Middle frontal gyrus (tissue), 1 donor: ENCODE results near the gene KMT2A.
"Not testable (repeated sequence)": the region's sequence is repeated elsewhere in the genome, so short reads cannot be mapped to it uniquely, and the experiment has no call there.

Experiments used
- DNase-seq: peaks from one replicate; pipeline ENCODE4 v3.0.0-alpha.2; 2015; ENCODE audit warnings: low spot score; ENCODE audit errors: extremely low spot score

KMT2A gene

DNA sequence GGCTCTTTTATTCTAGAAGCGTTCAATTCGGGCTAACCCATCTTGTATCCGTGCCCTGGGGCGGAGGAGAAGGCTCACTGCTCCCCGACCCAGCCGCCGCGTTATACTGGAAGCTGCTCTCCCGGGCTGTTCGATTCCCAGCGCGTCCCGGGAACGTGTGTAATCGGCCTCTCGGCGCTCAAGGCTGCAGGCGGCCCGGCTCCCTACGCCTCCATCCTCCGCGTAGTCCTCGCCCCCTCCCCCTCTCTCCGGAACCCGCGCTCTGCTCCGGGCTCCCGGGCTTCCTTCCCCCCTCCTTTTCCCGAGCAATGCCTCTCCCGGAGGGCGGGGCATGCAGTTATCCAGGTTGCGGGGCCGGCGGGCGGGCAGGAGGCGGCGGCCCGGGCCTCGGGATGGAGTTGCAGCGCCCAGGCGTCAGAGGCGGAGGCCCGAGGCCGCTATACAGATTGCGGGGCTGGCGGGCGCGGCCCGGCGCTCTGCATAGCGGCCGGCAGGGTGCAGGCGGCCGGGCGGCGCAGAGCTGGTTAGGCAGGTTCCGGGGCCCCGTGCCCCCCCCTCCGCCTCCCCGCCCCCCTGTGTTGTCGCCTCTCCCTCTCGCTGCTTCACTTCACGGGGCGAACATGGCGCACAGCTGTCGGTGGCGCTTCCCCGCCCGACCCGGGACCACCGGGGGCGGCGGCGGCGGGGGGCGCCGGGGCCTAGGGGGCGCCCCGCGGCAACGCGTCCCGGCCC lies at the start of gene KMT2A:
Gene KMT2A, plus strand, starts transcription at position 600 of the 732 bp plus-strand sequence. Its CDS starts 21 bp downstream, at position 621.
- peak; percentile 91 for DNase-seq

GRCh38 chr11:118396097-118396501 lies 40.2 kb upstream of the KMT2A start:
- no peak for DNase-seq

DNA sequence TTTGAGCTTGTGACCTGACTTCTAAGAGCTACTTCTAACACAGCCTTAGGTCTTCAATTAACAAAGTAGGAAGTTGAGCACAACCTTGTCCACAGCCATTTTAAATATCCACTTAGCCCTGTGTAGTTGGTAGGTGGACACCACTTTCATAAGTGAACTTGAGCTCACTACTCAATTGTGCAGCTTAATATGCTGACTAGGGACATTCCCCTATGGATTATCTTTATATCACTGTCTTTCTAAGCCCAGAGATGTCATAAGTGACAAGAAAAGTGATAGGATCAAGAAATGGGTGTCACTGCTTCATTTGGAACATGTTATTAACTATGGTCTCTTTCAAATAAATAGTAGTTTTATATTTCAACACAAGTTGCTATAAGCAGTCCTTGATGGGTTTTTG lies 38.8 kb upstream of the KMT2A start:
- DNase-seq, result no peak

DNA sequence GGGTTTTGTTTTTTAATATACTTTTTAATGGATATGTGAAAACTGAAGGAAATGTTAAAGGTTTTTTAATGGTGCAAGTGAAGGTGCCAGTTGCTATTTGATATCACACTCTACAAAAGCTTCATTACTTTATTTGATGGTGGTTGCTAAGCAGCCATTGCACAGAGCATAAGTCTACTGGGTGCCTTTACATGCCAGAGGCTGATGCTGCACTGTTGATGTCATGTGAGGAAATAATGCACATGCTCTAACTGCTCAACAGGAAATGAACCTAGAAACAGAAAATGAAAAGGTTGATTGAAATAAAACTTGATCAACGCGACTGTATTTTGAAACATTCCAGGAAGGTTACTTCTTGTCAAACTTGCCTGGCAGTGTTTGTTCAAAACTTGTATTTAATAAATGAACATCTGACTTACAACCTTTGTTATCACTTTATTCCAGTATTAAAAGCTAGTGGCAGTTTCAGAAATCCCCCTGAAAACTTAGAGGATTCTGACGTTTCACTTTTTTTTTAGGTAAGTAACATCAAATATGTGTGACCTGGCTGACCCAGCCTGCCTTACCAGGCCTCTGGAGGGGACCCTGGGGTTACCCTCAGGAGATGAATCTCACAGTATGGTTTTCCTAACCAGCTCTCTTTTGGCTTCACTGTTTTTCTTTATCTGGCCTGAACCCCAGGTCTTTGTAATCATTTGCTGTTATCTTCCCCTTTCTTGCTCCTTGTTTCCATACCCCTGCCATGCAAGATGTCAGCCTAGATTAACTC lies 37.3 kb upstream of the KMT2A start:
- DNase-seq, result no peak

DNA sequence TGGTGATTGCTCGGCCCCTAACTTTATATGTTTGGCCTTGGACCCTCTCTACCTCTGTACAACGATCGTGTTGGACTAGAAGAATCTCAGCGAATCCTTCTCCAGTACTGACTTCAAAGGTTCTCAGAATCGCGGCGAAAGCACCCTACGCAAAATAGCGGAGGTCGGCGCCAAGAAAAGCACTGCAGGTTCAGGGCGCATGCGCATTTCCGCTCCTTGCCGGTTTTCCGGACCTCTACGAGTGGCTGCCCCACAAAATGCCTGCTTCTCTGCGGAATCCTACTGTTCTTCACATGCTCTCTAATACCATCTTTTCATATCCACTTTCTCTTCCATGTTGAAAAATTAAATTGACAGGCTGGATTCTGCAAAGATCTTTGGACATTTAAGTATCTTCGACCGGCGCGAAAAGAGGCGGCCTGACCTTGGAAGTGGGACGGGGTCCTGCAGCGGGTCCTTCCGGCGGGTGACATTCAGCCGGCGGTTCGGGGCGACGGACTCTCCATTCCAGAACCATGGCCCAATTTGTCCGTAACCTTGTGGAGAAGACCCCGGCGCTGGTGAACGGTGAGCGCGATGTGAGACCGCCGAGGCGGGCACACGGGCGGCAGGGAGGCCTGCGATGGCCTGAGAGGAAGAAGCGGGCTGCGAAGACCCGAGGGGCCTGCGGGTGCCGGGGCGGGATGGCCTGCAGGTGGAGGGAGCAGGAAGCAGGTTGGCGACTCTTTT lies 35.0 kb upstream of the KMT2A start, which contains the start of gene ATP5MG:
Gene ATP5MG, plus strand, starts transcription at position 456 of the 729 bp plus-strand sequence. Its CDS starts 60 bp downstream, at position 516.
- peak; percentile 81 for DNase-seq

DNA sequence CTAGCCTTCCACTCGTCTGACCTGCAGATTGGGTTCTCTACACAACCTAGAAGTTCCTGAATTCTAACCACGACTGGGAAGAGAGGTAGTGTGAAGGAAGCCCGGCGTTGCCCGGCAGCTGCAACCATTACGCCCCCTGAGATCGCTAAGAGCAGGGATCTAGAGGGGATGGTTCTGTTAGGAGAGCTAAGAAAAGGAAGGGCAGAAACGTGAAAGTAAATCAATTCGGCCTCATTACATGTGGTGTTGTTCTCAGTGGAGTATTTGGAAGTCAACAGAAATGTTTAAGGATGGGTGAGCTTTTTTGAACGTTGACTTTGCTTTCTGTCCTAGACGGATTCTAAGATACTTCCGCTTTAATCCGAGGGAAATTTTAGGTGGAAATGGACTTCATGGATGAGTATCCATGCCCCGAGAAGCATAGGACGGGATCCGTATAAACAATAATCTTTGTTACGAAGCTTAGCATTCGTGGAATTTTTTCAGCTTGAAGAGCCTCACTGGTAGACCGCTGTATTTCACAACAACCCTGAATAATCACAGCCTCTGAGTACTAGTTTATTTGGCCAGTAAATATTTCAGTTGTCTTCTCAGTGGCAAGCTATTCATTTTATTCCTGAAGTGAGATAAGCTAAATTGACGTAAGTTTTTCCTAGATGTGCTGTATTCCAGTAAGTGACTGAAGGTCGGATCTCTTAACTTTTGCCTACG lies 34.3 kb upstream of the KMT2A start:
- DNase-seq, result no peak

DNA sequence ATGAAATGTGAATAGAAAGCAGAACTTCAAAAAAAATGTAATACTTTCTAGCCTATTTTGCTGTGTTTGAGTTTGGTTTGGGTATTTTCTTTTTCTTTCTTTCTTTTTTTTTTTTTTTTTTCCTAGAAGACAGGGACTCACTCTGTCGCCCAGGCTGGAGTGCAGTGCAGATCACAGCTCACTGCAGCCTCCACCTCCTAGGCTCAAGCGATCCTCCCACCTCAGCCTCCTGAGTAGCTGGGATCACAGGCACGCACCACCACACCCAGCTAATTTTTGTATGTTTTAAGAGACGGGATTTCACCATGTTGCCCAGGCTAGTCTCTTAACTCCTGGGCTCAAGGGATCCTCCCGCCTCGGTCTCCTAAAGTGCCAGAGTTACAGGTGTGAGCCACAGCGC lies 33.7 kb upstream of the KMT2A start:
- DNase-seq, result not testable (repeated sequence)

GRCh38 chr11:118406599-118407166 lies 29.6 kb upstream of the KMT2A start:
- DNase-seq, result no peak

- DNase-seq, result no peak
These were observed 26.1 kb upstream of the KMT2A start for GRCh38 chr11:118410055-118410745.

- no peak for DNase-seq
These were observed 24.8 kb upstream of the KMT2A start for GRCh38 chr11:118411530-118411929.

DNA sequence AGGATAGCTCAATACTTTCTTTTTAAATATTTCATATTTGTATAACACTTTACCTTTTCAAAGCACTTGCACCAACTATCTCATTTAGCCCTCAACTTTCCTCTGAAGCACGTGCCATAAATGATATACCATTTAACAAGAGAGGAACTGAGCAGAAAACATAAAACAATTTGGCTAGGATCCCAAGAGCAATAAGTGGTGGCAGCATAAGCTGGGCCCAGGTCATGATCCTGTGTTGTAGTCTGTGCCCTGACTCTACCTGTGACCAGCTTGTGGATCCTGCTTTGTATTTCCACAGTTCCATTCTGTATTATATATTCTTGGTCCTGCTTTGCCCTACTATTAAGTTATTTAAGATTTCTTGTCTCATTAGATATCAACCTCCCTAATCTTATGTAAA lies 23.4 kb upstream of the KMT2A start:
- no peak for DNase-seq

DNA sequence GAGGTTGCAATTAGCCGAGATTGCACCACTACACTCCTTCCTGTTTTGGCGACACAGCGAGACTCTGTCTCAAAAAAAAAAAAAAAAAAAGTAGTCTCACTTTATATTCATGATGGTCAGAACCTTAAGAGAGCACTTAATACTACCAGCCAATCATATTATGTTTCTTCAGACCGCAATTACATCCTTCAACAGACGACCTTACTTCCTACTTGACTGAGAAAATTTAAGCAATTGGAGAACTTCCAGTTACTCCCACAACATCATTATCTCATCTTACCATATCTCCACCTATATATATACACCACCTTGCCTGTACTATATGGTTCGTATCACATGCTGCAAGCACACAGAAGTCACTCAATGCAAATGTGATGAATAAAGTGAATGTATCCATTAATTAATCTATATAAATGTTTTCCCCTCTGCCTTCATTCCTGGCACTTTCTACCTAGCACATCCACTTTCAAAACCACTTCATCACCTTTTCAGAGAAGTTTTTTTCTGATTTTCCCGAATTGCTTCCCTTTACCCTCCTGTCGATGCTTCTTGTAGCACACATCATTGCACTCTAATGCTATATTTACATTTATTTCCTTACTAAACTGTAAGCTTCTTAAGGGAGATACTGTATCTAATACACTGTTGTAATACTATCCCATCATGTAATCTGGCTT lies 21.1 kb upstream of the KMT2A start:
- no peak for DNase-seq

DNA sequence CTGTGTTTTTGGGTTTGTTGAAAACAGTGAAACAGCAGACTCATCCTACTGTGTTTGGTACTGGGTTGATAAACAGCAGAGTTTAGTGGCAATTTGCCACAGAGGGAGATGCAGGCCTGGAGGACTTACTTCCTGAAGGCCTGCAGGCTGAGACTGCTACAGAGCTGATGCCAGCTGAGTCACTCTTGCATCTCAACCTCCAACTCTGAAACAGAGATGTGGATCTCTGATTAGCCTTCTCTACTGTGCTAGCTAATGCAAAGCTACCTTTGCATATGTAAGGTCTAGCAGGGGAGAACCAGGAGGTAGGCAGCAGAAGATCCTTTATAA lies 20.6 kb upstream of the KMT2A start:
- DNase-seq, result no peak

DNA sequence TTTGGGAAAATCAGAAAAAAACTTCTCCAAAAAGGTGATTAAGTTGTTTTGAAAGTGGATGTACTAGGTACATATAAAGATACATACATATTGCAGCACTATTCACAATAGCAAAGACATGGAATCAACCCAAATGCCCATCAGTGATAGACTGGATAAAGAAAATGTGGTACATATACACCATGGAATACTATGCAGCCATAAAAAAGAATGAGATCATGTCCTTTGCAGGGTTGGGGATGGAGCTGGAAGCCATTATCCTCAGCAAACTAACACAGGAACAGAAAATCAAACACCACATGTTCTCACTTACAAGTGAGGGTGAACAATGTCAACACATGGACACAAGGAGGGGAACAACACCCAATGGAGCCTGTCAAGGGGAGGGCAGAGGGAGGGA lies 19.4 kb upstream of the KMT2A start:
- DNase-seq, result not testable (repeated sequence)

DNA sequence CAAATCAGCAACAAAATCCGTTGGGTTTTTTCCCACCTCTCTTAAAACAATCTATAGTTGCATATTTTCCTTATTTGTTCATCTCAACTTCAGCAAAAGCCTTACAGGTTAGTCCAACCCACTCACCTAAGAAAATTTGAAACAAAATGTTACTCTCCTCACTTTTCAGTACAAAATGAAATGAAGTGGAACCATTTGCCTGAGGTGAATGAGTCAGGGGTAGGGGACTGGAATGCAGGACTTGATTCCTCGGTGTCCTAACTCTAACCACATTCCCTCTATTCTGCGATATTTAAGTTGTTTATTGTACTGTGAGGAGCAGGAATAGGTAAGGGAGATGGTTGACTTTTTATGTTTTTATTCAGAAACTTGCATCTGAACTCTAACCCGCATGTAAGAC lies 18.5 kb upstream of the KMT2A start:
- no peak for DNase-seq

- no peak for DNase-seq
These were observed 17.5 kb upstream of the KMT2A start for GRCh38 chr11:118418766-118419165.

DNA sequence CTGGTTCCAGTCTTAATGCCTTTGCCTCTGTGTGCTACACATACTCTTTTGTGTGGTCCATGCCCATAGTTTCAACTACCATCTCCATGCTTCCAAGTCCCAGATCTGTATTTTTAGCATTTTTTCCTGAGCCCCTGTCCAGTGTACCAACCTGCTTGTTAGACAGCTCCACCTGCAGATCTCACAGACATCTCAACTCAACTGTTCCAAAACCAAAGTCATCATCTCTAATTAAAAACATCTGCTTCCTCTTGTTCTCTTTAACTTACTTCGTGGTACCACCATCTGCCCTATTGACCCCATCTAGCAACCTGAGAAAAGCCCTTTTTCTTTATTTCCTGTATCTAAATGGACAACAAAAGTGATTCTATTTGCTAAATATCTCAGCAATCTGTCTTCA lies 8.6 kb upstream of the KMT2A start:
- no peak for DNase-seq

DNA sequence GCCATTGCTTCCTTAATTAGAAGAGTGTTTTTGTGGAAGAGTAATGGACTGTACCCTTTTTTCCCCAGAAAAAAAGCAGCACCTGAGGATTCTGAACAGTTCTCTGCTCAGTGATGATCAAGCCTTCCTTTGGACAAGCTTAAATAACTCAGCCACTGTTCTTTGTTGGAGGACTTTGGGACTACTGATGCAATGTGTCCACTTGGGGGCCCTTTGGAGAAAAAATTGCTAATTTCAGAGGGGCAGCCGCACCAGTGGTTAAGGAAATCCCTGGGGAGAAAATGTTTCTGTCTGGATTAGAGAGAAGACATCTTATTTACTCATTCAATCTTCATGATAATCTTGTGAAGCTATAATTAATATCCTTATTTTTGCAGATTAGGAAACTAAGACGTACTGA lies 5.3 kb upstream of the KMT2A start:
- no peak for DNase-seq

DNA sequence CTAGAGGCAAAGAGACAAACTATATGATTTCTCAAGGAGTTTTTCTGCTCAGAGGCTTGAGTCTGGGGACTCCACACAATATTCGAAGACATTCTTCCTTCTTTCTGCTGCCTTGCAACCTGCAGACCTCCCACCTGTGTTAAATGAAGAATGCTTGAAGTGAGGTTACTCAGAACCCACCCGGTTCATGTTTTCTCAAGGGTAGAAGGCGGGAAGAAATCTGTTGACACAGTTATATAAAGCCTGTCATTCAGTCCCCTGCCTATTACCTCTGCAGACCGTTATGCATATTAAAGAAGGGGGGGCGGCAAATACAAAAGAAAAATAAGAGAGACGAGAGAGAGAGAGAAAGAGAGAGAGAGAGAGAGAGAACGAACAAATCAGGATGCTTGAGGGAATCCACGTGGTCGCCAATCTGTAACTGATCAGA lies 2.2 kb upstream of the KMT2A start:
- no peak for DNase-seq
